GM19238 (cell line): Measurements from ENCODE around the gene MRPL23.
"Not testable (repeated sequence)": the region's sequence is repeated elsewhere in the genome, so short reads cannot be mapped to it uniquely, and the experiment has no call there.

Experiments used
- DNase-seq: peaks from one replicate; pipeline ENCODE4 v3.0.0; 2011; ENCODE audit warnings: low spot score; ENCODE audit not compliant: insufficient read length

MRPL23 gene

DNA sequence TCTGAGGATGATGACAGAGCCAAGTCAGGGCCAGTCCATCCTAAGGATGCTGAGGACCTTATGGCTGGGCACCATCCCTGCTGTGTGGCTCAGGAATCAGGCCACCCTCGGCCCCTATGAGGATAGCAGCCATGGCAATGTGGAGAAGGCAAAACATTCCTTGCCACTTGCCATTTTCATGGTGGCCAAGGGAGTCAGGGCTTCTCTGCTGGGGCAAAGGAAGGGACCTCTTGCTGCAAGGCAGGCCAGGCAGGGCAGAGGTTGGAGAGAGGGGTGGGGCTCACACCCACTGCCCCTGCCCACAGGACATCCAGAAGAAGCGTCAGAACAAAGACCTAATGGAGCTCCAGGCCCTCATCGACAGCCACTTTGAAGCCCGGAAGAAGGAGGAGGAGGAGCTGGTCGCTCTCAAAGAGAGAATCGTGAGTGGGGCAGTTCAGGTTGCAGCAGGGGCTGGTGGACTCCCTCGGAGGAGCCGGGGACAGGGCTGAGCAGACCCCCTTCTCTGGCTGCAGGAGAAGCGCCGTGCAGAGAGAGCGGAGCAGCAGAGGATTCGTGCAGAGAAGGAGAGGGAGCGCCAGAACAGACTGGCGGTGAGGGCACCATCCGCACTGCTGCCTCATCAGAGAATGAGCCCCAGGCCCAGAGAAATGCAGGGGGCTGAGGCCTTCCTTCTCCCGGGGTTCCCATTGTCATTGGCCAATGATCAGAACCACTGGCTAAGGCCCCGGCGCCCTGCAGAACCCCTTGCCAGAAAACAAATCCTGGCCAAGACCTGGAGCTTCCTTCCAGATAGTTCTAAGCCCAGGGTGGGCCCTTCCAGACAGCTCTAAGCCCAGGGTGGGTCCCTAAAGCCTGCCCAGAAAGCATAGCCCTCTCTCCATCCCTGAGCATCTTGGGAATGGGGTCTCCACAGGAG lies 13.5 kb upstream of the MRPL23 start:
- no peak for DNase-seq

DNA sequence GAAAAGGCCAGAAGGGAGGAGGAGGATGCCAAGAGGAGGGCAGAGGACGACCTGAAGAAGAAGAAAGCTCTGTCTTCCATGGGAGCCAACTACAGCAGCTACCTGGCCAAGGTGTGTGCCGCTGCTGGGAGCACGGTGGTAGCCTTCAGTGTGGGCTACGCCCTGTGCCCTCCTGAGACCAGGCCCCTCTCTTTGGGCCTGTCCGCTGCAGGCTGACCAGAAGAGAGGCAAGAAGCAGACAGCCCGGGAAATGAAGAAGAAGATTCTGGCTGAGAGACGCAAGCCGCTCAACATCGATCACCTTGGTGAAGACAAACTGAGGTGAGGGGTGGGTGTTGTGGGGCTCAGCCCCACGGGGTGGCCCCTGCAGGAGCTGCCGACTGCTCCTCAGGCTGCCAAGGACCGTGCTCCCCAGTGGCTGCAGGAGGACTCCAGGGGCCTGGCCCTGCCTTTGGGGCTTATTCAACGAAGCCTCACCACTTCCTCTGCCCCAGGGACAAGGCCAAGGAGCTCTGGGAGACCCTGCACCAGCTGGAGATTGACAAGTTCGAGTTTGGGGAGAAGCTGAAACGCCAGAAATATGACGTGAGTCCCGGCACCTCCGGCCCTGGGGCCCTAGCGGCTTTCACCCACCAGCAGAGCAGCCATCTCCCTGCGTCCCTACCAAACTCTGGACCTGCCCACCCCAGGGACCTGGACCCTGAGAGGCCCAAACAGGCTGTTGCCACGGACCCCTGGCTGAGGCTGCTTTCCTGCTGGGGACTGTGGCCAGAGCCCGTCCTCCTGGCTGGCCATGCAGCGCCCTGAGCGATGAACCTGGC lies 12.6 kb upstream of the MRPL23 start:
- no peak for DNase-seq

DNA sequence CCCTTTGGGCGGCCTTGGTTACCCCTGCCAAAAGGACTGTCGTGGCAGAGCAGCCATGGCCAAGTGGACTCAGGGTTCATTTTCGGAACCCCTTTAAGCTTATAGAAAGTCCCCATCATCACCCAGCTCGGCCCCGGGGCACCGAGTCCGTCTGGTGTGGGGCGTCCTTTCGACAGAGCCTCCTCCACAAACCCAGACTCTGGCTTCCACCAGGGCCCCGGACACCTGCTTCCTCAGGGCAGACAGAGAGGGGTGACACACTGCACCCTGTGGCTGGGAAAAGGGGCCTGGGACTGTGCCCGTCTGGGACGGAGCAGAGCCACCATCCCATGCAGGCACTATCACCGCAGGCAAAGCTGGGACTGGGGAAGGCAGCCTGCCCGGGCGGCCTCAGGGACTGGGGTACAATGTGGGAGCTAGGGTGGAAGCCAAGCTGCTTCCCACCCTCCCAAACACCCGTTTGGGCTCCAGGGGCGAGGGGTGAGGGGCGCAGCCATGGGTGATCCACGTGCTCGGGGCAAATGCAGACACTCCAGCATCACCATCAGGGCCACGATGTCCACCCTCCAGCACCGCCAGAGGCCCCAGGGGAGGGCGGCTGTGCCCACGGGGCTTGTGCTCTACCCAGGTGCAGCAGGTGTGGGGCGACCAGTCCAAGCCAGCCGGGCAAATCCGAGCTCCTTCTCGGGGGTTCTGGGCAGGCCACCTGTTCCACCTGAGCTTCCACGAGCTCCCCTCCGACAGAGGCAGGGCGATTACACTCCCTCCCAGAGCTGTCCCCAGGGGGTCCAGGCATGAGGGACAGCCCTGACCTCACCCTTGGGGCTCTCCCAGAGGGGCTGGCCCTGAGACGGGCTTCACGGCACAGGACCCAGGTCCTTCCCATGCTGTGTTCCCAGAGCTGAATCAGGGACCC lies 11.7 kb upstream of the MRPL23 start:
- no peak for DNase-seq

DNA sequence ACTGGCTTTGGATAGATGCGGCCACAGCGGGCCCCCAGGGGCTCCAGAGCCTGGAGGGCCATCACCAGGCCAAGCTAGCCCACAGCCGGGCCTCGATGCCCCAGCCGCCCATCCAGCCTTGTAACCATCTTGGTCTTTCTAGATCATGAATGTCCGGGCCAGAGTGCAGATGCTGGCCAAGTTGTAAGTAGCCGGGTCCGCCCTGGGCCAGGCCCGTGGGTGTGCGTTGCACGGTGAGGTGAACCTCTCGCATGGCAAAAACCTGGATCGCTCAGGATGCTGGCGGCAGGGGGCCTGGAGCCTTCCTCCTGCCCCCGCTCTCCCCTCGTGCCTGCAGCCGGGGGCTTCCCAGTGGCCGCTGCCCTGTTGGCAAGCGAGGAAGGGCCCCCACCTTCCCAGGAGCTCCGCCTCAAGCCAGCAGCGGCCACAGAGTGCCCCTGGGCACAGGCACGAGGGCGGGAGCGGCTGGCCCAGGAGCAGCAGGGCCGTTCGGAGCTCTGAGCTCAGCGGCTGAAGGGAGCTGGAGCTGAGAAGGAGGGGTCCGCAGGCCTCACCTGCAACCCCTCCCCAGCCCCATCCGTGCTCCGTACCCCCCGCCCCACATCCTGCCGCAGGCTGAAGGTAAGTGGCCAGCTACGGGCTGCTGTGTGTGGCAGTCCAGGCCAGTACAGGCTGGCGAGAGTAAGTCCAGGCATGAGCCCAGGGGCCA lies 10.9 kb upstream of the MRPL23 start:
- DNase-seq = no peak

DNA sequence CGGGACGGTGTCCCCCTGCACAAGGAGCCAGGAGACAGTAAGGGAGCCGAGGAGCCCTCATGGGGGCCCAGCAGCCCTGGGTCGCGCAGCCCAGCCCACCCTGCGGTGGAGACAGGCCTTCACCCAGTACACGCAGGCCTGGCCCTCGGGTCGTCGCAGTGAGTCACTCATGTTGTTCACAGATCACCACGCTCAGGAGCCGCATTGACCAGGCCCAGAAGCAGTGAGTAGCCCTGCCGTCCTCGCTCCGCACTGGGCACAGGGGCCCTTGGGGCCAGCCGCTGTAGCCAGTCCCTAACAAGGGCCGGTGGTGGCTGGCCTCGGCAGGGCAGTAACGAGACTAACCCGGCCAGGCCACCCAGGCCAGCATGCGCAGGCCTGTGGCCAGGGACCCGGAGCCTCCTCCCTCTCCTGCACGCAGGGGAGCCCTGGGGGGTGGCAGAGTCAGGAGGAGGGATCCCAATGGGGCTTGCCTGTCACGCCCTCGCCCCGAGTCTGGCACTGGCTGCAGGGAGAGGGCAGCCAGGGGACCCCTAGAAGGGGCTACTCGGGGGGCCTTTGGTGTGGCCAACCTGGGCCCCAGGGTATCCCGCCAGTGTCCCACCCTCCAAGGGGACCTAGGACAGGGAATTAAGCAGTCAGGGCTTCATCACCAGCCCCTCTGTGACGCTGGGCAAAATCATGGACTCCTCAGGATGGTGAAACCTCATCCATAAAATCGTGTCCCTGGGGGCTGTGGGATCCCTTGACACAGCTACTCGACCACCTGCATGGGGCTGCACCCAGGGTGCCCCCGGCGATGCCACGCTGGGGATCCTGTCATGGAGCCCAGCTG lies 10.1 kb upstream of the MRPL23 start:
- no peak for DNase-seq

DNA sequence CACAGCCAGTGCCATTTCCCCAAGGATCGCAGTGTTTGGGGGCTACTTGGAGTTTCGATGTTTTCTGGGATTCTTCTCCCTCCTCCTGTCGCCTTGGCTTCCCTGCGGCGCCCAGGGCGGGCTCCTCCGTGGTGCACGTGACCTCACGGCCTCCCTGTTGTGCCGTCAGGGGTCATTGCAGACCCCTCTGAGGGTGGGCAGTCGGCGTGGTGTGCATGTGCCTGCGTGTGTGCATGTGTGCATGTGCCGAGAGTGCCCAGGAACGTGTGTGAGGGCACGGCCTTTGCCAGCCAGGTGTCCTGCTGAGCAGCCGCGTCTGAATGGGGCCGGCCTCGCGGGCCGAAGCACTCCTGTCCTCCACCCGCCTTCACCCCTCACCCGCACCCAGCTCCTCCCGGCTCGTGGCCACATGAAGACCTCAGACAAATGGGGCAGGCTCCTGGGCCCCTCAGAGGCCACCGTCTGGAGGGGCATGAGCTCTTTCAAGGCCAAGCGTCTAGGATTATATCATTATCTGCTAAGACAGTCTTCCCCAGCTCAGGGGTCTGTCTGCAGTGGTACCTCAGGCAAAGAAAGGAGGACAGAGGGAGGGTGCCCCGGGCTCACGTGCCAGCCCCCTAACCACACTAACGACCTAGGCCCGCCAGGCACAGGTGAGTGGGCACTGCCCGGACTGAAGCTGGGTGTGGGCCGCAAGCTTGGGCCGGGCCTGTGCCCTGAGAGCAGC lies 9.4 kb upstream of the MRPL23 start:
- DNase-seq = no peak

DNA sequence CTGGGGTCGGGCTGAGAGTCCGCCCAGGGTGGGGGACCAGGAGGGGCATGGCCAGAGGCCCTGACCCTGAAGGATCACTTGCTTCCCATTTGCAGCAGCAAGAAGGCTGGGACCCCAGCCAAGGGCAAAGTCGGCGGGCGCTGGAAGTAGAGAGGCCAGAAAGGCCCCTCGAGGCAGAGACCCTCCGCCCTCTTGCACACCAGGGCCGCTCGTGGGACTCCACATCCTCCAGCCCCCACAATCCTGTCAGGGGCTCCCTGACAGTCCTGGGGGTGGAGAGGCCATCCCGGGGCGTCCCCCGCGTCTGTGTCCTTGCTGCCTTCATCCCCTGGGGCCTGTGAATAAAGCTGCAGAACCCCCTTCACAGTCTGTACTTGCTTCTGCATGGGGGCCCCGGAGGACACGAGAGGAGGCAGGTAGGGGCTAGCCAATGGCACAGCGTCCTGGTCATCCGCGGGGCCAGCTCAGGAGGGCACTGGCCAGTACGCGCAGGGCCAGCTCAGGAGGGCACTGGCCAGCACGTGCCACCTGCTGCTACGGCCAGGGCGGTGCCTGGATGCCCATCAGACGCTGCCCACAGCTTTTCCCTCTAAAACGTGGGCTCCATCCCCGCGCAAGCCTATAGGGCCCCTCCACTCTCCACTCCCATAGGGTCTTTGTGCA lies 8.7 kb upstream of the MRPL23 start:
- no peak for DNase-seq

DNA sequence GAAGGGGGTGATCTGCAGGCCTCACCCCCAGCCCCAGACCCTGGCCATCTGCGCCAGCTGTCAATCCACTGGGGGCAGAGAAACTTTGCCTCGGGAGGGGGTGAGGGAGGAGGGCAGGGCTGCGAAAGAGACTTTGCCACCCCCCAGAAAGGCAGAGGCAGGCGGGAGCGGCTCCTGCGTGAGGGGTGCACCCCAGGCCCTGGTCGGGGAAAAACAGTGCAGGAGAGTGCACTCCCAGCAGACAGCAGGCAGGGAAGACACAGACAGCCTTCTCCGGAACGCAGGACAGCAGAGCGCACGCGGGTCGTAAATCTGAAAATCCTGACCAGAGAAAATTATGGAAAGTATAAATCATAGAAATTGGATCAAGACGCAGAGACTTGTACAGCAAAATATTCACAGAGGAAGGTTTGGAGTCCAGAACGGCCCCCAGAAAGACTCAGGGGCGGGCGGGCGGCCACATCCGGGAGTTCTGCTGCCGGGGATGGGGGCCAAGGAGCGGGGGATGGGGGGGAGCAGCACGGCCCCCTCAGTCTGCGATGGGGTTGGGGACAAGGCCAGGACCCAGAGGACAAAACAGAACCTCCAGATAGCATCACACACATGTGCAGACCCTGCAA lies 8.0 kb upstream of the MRPL23 start:
- DNase-seq = no peak

DNA sequence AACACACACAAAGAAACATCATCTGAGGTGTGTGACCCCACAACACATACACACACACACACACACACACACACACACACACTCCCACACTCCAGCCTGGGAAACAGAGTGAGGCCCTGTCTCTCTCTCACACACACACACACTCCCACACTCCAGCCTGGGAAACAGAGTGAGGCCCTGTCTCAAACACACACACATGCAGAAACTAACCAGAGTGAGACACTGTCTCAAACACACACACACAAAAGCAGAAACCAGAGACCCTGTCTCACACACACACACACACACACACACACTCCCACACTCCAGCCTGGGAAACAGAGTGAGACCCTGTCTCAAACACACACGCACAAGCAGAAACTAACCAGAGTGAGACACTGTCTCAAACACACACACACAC lies 7.3 kb upstream of the MRPL23 start:
- not testable (repeated sequence) for DNase-seq

DNA sequence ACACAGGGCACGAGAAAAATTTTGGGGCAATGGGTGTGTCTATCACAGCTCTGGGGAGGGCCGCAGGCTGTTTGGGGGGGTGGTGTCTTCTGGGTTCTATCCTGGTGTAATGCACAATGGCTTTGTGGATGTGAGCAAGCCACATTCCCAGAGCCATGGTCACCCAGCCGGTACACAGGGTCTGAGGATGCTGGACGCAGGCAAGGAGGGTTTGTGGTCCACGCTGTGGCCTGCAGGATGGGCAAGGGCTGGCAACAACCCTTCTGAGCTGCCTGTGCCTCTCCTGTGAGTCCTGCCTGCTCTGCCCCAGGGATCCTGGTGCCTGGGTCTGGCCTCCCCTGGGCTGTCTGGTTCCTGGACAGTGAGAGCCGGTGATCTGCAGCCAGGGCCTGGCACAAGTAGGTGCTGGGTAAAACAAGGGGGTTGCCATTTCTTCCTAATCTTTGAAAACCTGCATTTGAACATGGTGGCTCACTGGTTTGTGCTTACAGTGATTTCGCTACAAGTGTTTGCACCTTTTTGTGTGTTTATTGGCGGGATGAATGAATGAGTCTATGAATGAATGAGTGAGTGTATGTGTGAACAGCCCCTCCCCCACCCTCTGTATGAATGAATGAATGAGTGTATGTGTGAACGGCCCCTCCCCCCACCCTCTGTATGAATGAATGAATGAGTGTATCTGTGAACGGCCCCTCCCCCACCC lies 4.4 kb upstream of the MRPL23 start:
- no peak for DNase-seq

DNA sequence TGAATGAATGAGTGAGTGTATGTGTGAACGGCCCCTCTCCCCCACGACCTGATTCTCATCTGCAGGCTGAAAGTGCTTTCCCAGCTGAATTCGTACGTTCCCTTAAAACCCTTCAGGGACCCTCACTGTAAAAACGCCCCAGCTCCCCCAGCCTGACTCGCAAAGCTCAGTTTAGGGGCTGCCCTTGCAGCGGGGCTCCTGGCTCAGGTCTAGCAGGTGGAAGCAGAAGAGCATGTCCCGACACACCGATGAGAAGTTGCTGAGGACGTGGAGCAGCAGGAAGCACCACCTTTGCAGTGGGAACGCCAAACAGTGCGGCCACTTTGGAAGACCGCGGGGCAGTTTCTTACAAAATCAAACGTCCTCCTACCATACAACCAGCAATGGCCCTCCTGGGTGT lies 3.6 kb upstream of the MRPL23 start:
- no peak for DNase-seq

DNA sequence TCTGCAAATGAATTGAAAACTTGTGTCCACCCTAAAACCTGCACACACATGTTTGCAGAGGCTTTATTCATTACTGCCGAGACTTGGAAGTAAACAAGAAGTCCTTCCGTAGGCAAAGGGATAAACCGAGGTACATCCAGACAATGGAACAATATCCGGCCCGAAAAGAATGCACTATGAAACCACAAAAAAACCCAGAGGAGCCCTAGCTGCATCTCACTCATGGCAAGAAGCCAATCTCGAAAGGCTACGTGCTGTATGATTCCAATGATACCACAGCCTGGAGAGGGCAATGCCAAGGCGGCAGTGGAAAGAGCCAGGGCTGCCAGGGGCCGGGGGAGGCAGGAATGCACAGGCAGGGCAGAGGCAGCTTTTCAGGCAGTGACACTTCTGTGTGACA lies 3.2 kb upstream of the MRPL23 start:
- DNase-seq = no peak

DNA sequence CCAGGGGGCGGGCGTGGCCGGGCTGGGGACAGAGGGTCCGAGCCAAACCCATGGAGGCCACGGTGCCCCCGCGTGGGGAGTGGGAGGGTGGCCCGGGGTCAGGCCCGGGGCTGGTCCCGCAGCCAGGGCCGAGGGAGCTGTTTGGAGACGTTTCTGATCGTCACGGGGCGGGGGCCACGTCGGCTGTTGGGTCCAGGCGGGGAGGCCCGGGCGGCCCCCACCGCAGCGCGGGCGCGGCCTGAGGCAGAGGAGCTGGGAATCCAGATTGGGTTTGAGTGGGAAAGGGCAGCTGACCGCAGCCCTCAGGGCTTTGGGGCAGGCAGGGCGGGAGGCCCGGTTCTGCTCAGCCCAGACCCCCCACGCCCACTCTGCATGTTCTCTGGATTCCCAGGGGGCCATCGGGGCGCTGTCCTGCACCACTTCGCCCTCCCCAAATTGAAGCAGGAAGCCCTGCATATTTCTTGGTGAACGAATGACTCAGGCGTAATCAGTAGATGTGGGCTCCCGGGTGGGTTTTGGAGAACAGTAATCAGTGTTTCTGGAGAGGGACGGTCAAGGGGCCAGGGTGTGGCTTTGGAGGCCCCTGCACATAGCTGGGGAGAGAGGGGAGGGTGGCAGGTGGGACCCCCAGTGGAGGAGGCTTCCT lies 583 bp downstream of the MRPL23 start:
- DNase-seq = no peak

DNA sequence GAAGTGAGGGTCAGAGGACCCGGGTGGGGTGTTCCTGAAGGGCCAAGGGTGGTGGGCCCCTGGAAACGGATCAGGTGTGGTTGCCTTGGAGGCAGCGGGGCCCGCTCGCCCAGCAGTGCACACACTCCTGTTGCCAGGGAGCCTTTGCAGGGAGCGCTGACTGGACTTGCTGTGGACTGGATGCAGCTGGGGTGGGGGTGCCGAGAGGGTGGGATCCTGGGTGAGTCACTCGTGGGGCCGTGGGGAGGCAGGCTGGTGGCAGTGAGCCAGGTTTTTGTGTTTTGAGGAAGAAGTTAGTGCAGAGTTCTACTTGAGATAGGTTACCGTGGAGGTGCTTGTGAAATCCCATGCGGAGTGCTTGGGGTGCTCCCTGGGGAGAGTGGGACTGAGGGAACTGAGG lies 1.3 kb downstream of the MRPL23 start:
- no peak for DNase-seq

DNA sequence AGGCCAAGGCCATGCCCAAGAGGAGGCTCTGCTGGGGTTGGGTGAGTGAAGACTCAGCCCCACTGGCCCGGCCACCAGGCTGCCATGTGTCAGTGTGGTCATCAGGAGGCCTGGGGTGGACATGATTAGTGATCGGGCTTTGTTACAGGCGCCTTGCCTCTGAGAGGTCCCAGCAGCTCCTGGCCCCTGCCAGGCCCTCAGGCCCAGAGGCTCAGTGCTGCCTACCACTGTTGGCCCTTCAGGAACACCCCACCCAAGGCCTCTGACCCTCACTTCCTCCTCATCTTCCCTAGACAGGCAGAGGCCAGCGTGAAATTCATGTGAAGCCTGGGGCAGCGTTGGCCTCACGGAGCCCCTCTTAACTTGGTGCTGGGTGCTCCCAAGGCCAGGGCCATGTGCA lies 2.2 kb downstream of the MRPL23 start:
- DNase-seq = no peak

DNA sequence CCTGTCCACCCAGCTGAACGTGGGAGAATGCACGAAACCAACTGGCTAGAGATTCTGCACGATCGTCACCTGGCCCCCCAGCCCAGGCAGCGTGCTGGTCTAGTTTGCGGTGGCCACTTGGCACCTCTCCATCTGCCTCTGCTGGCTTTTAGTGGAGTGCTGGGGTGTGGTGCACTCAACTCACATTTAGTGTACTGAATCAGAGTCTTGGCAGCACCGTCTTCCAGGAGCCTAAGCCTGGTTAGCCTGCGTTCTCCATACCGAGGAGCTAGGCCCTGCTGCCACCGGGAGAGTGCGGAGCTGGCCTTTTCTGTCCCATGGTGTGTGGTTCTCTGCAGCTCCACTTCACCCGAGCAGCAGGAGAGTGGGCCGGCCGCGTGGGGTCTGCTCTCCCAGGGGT lies 2.8 kb downstream of the MRPL23 start:
- no peak for DNase-seq

DNA sequence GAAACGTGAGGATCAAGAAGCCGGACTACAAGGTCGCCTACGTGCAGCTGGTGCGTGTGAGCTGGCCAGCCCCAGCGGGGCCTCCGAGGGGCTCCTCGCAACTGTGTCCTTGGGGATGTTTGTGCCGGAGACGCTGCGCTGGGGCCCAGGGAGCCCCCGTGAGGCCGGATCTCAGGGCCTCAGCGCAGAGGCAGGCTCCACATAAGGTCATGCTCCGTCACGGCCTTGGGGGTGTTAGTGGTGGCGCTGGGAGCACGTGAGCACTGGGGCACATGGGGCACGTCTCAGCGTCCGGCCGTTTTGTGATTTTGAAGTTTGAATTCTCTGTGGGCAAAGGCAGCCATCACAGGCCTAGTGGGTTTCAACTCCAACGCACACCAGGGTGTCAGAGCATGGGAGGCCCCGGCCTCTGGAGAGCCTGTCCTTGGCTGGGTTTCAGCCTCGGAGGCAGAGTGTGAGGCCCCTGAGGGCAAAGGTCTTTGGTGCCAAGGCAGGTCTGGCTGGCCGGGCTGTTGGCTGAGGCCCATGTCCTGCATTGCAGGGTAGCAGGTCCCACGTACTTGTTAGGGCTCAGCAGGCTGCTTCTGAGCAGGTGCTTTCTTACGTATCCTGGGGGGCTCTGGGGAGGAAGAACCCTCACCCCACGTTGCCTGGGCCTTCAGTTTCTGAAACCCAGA lies 5.8 kb downstream of the MRPL23 start:
- no peak for DNase-seq
